HepG2 (cell line): ENCODE results near the gene BRMS1. TPM values are rescaled to one million over a fixed set of nuclear protein-coding genes. Genes with fewer than 3 reads are reported as not detected.
A peak's percentile ranks its signal among the peaks of the same experiment; 100 is the strongest.

Experiments
- ATM ChIP-seq: fragments of 450-650 bp; IDR thresholded peaks from 2 replicates; pipeline ENCODE4 v1.7.1; 2017; ENCODE audit warnings: mild to moderate bottlenecking, borderline replicate concordance
- CAMTA2 ChIP-seq: sonication (generic); formaldehyde crosslinking; IDR thresholded peaks from 2 replicates; pipeline ENCODE4 v1.4.0; 2020; ENCODE audit warnings: mild to moderate bottlenecking, missing genetic modification reagents, borderline replicate concordance
- FOXO4 ChIP-seq: sonication (generic); formaldehyde crosslinking; conservative IDR thresholded peaks from 2 replicates; pipeline ENCODE4 v1.8.1; 2023; ENCODE audit warnings: missing genetic modification reagents
- GATAD1 ChIP-seq: IDR thresholded peaks from 2 replicates; pipeline ENCODE4 v1.6.1; 2016; ENCODE audit warnings: missing genetic modification reagents, missing compliant biosample characterization
- MAFK ChIP-seq, 2 experiments: IDR thresholded peaks in 1 of 2; conservative IDR thresholded peaks in 1 of 2; 2 replicates each; pipeline ENCODE4 v1.6.1; 2011; ENCODE audit warnings: improper control_type of control experiment in 2 of 2, low read length in 2 of 2
- MZF1 ChIP-seq: sonication (generic); formaldehyde crosslinking; IDR thresholded peaks from 2 replicates; pipeline ENCODE4 v1.8.1; 2023; ENCODE audit warnings: mild to moderate bottlenecking, missing genetic modification reagents, borderline replicate concordance
- PBX2 ChIP-seq: IDR thresholded peaks from 2 replicates; pipeline ENCODE4 v1.6.1; 2016; ENCODE audit warnings: control low read depth
- PHF21A ChIP-seq: sonication (generic); formaldehyde crosslinking; IDR thresholded peaks from 2 replicates; pipeline ENCODE4 v1.5.0; 2020; ENCODE audit warnings: mild to moderate bottlenecking, missing genetic modification reagents
- PLRG1 ChIP-seq: fragments of 450-650 bp; conservative IDR thresholded peaks from 2 replicates; pipeline ENCODE4 v1.6.1; 2016
- SP2 ChIP-seq: sonication (generic); formaldehyde crosslinking; IDR thresholded peaks from 2 replicates; pipeline ENCODE4 v1.5.1; 2020; ENCODE audit warnings: mild to moderate bottlenecking, missing genetic modification reagents
- SPEN ChIP-seq: sonication (generic); formaldehyde crosslinking; IDR thresholded peaks from 2 replicates; pipeline ENCODE4 v1.5.1; 2020; ENCODE audit warnings: low read depth, mild to moderate bottlenecking, missing genetic modification reagents
- STAT5B ChIP-seq: sonication (generic); formaldehyde crosslinking; IDR thresholded peaks from 2 replicates; pipeline ENCODE4 v1.4.0; 2020; ENCODE audit warnings: missing genetic modification reagents
- TGIF2 ChIP-seq: IDR thresholded peaks from 2 replicates; pipeline ENCODE4 v1.6.1; 2016; ENCODE audit warnings: control low read depth, missing compliant biosample characterization
- ZFP36 ChIP-seq: fragments of 150-350 bp; IDR thresholded peaks from 2 replicates; pipeline ENCODE4 v1.6.1; 2018; ENCODE audit warnings: borderline replicate concordance, low read length, low read depth; ENCODE audit not compliant: partially characterized antibody
- ZFP36L1 ChIP-seq: sonication (generic); formaldehyde crosslinking; IDR thresholded peaks from 2 replicates; pipeline ENCODE4 v1.8.0; 2022; ENCODE audit warnings: mild to moderate bottlenecking, missing genetic modification reagents, moderate library complexity
- ZMYM4 ChIP-seq: sonication (generic); formaldehyde crosslinking; IDR thresholded peaks from 2 replicates; pipeline ENCODE4 v1.8.1; 2023; ENCODE audit warnings: mild to moderate bottlenecking, missing genetic modification reagents
- ZNF18 ChIP-seq: sonication (generic); formaldehyde crosslinking; IDR thresholded peaks from 2 replicates; pipeline ENCODE4 v1.8.0; 2022; ENCODE audit warnings: mild to moderate bottlenecking, missing genetic modification reagents; ENCODE audit not compliant: insufficient replicate concordance
- ZNF382 ChIP-seq: sonication (generic); formaldehyde crosslinking; IDR thresholded peaks from 2 replicates; pipeline ENCODE4 v1.5.0; 2020; ENCODE audit warnings: missing genetic modification reagents, mild to moderate bottlenecking, borderline replicate concordance
- ZNF678 ChIP-seq: sonication (generic); formaldehyde crosslinking; IDR thresholded peaks from 2 replicates; pipeline ENCODE4 v1.4.0; 2020; ENCODE audit warnings: mild to moderate bottlenecking, missing genetic modification reagents
- polyA plus RNA-seq, 8 experiments: library from polyadenylated mRNA; depleted of rRNA in 3 of 8; stranded (reverse) in 7 of 8; unstranded in 1 of 8; fragments of >200 nt; fragmentation: Illumina TruSeq in 4 of 8; extraction: Trizol in 4 of 8; gene quantifications; 2 replicates each; pipeline versions ENCODE4 v1.2.1 to v1.2.3, GENCODE V29; 2011 to 2016; ENCODE audit warnings: low read depth in 4 of 8, missing spikeins in 1 of 8, mixed read lengths in 1 of 8; ENCODE audit not compliant: insufficient read depth in 1 of 8
- total RNA-seq, 5 experiments: library from RNA; depleted of rRNA; stranded (reverse); fragments of >200 nt; fragmentation: Illumina TruSeq; extraction: Trizol; gene quantifications; 2 replicates each; pipeline ENCODE4 v1.2.3, GENCODE V29; 2016; ENCODE audit warnings: low read depth in 1 of 5
- TF ChIP-seq, protein P1 (sequence below): IDR thresholded peaks from 2 replicates; pipeline ENCODE4 v1.6.1; 2016; ENCODE audit warnings: missing compliant biosample characterization, missing genetic modification reagents, borderline replicate concordance
- TF ChIP-seq, protein P2 (sequence below): sonication (generic); formaldehyde crosslinking; IDR thresholded peaks from 2 replicates; pipeline ENCODE4 v1.5.0; 2020; ENCODE audit warnings: mild to moderate bottlenecking, missing genetic modification reagents

BRMS1 gene
- total and polyA plus RNA-seq, 2 of the 13 experiments (the other 11 are each of a cell fraction or from before 2014, with no cell fraction given) = 15.8 to 55.7 TPM

DNA sequence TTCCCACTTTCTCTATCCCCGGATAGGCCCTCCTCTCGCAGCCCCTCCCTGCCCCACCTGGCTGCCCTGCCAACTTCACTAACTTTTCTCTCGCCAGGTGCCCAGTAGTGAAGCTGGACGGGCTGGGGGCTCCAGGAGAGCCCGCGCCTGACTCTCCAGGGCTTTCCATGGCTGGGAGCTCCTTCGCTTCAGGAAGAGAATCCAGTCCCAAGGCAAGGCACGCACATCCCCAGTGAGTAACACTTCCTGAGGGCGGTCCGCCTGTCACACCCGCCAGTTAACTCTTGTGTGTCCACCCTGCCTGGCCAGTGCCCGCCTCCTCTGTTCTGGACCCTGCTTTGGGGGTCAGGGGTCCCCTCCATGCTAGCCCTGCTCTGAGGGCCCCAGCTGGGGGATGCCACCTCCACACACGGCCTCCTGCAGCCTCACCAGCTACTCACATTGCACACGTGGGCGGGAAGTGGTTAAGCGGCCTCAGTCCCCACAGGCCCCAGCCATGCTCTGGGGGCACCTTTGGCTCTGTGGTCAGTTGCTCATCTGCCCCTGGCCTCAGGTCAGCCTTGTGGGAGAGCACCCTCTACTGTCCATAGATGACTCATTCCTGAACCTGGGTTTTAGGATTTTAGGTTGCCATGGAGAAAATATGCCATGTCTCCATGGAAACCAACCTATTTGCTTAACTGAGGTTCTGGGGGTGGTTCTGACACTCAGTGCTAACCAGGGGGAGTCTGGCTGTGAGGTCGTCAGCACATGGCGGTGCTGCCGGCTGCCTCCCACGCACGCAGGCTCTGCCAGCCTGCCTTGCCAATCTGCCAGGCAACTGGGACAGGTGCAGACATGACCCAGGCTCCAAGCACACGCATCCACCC lies 8.4 kb downstream of the BRMS1 start, which contains the start of gene RIN1 (continued):
- peak; percentile 89 for TF ChIP-seq PHF21A (CRISPR knock-in tag)
- no peak for TF ChIP-seq ATM
- no peak for TF ChIP-seq ZNF382 (CRISPR knock-in tag)
- no peak for TF ChIP-seq ZFP36
- no peak for TF ChIP-seq STAT5B (CRISPR knock-in tag)
- peak; percentile 43 for TF ChIP-seq SP2
- no peak for TF ChIP-seq ZNF678 (CRISPR knock-in tag)
- 0 out of 2 replicates have a peak, but pooled peaks have one; percentile 36 for TF ChIP-seq MZF1 (CRISPR knock-in tag)
- TF ChIP-seq, protein P1, sequence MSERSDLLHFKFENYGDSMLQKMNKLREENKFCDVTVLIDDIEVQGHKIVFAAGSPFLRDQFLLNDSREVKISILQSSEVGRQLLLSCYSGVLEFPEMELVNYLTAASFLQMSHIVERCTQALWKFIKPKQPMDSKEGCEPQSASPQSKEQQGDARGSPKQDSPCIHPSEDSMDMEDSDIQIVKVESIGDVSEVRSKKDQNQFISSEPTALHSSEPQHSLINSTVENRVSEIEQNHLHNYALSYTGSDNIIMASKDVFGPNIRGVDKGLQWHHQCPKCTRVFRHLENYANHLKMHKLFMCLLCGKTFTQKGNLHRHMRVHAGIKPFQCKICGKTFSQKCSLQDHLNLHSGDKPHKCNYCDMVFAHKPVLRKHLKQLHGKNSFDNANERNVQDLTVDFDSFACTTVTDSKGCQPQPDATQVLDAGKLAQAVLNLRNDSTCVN (CRISPR knock-in tag) = no peak; the same call in 1 of the 2 replicates
- TF ChIP-seq, protein P2, sequence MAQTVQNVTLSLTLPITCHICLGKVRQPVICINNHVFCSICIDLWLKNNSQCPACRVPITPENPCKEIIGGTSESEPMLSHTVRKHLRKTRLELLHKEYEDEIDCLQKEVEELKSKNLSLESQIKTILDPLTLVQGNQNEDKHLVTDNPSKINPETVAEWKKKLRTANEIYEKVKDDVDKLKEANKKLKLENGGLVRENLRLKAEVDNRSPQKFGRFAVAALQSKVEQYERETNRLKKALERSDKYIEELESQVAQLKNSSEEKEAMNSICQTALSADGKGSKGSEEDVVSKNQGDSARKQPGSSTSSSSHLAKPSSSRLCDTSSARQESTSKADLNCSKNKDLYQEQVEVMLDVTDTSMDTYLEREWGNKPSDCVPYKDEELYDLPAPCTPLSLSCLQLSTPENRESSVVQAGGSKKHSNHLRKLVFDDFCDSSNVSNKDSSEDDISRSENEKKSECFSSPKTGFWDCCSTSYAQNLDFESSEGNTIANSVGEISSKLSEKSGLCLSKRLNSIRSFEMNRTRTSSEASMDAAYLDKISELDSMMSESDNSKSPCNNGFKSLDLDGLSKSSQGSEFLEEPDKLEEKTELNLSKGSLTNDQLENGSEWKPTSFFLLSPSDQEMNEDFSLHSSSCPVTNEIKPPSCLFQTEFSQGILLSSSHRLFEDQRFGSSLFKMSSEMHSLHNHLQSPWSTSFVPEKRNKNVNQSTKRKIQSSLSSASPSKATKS (CRISPR knock-in tag) = no peak
- TF ChIP-seq PLRG1 = no peak
- TF ChIP-seq ZMYM4 (CRISPR knock-in tag) = peak; percentile 54; the same call in 1 of the 2 replicates
- no peak; the same call in 1 of the 2 replicates for TF ChIP-seq TGIF2 (CRISPR knock-in tag)
- peak; percentile 48; the same call in 1 of the 2 replicates for TF ChIP-seq SPEN (CRISPR knock-in tag)
- no peak for TF ChIP-seq PBX2 (CRISPR knock-in tag)
- TF ChIP-seq CAMTA2 (CRISPR knock-in tag) = no peak
- no peak for TF ChIP-seq MAFK (conservative IDR thresholded peaks at IDR 0.05 in 1 of 2, IDR thresholded peaks at IDR 0.05 in 1 of 2; ENCODE audit: low read length in 2 of 2)
- peak; percentile 80 for TF ChIP-seq GATAD1 (CRISPR knock-in tag)
- no peak for TF ChIP-seq ZNF18 (CRISPR knock-in tag)
- TF ChIP-seq FOXO4 = no peak
- TF ChIP-seq ZFP36L1 = peak; percentile 30; the same call in 1 of the 2 replicates
